Activated CD4-positive, alpha-beta T cell treated with anti-CD3 and anti-CD28 coated beads, Interleukin-2, amount 50 U/mL, for 1 hour (primary cell): ENCODE measurements around the gene NDUFB1.

ENCODE experiments used
- DNase-seq: peaks from one replicate; pipeline ENCODE4 v3.0.0-alpha.2; 2020

Gene NDUFB1

DNA sequence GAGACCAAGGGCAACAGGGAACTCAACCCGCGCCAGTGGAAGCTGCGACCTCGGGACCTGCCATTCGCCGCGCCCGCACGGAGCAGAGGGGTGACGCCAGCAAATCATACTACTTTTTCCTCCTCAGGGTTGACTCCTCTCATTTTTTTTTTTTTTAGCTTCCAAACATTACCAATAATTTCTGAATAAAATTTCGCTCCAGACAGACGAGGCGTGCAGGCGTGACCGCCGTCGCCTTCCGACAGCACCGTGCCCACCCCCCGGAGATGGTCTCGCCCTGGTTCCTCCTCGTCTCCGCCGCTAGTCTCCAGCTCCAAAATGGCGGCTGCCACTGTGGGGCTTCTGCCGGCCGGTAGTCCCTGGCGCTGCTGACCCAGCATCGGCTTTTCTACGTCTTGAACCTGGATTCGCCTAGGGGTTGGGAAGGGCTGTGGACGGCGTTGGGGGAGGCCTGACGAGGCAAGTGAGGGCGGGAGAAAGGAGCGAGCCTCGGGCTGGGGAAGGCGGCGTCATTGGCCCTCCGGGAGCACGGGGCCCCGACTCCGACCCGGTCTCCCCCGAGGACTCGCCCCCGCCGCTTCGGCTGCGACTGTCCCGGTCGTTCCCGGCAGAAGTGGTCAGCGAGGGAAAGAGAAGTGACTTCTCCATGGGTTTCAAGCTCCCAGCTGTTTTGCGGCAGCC lies at the start of gene NDUFB1, which contains the start of gene CPSF2:
TSS of gene NDUFB1 (minus strand) at position 37 of the 681 bp plus-strand sequence. CDS start 4,069 bp downstream, outside the sequence.
TSS of gene CPSF2 (plus strand) at position 300 of the 681 bp plus-strand sequence. CDS start 9,016 bp downstream, outside the sequence.
- peak; percentile 84 for DNase-seq

DNA sequence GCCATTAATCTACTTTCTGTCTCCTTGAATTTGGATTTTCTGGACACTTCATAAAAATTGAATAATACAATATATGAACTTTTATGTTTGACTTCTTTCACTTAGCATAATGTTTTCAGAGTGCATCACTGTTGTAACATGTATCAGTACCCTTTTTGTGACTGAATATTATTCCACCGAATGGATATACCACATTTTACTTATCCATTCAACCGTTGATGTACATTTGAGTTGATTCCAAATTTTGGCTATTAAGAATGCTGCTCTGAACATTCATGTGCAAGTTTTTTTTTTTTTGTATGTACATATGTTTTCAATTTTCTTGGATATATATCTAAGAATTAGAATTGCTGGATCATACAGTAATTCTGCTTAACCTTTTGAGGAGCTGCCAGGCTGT lies 43.5 kb upstream of the NDUFB1 start:
- DNase-seq: no peak

- DNase-seq: no peak
These were observed 40.0 kb upstream of the NDUFB1 start for GRCh38 chr14:92161521-92161920.

DNA sequence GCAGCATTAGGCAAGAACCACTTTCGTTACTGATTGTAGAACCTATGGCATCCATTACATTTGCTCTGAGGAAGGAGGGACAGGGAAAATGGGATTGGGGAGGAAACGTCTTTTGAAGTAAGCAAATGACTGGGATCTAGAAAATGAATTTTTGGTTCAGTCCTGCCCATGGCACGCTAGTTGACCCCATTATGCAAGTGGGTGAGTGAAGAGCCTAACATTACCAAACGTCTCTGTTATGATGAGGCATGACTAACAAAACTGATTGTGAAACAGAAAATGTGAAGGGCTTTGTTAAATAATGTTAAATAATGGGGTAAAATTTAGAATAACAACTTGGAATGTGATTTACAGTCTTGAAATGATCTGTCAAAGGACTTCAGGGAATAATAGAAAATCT lies 39.1 kb upstream of the NDUFB1 start:
- DNase-seq: no peak

DNA sequence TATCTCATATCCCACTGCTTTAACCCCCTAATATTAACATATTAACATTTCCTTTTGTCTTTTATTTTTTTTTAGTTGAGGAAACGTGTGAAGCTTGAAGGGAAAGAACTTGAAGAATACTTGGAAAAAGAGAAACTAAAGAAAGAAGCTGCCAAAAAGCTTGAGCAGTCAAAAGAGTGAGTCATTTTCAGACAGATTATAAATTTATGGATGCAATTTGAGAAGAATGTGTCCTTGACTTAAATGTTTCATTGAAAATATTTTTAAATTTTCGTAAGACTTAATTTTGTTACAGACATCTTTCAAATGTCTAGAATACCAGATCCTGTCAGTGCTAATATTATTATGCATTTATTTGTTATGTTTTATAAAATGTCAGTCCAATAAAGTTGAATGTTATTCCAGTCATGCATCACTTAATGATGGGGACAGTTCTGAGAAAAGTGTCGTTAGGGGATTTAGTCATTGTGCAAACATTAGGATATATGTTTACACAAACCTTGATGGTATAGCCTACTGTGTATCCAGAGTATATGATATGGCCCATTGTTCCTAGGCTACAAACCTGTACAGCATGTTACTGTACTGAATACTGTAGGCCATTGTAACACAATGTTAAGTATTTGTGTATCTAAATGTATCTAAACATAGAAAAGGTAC lies 32.9 kb upstream of the NDUFB1 start:
- DNase-seq: no peak

DNA sequence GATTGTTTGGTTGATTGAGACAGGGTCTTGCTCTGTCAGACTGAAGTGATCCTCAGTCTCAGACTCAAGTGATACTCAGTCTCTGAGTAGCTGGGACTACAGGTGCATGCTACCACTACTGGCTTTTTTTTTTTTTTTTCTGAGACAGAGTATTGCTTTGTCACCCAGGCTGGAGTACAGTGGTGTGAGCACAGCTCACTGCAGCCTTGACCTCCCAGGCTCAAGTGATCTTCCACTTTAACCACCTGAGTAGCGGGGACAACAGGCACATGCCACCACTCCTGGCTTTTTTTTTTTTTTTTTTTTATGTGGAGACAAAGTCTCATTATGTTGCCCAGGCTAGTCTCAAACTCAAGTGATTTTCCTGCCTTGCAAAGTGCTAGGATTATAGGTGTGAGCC lies 32.1 kb upstream of the NDUFB1 start:
- no peak for DNase-seq

DNA sequence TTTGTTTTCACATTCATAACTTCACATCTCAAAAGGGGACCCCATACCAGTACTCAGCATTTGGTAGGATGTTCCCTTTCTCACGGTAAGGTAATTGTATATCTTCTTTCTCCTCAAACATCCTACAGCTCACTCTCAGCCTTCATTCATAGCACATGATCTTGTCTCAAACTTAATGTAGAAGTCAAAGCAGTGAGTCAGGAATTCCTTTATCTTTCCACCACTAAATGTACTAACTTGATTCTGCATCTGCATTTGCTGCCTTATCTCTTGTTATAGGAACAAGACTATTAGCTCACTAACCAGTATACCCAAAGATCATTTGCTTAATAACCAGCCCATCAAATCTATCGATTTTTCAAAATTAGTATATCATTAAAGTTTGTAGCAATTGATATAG lies 23.2 kb upstream of the NDUFB1 start:
- no peak for DNase-seq

GRCh38 chr14:92143962-92144361 lies 22.5 kb upstream of the NDUFB1 start:
- DNase-seq: no peak

DNA sequence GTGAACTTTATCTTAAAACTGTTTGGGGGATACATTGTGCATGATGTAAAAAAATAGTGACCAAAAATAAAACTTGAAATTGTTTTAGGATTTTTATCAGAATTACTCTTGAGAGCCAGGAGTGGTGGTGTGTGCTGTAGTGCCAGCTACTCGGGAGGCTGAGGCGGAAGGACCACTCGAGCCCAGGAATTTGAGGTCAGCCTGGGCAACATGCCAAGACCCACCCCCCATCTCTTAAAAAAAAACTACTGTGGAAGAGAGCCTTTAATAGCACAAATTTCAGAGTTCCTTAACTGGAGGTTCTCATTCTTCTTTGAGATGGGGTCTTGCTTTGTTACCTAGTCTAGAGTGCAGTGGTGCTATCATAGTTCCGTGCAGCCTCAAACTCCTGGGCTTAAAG lies 21.8 kb upstream of the NDUFB1 start:
- DNase-seq: no peak

DNA sequence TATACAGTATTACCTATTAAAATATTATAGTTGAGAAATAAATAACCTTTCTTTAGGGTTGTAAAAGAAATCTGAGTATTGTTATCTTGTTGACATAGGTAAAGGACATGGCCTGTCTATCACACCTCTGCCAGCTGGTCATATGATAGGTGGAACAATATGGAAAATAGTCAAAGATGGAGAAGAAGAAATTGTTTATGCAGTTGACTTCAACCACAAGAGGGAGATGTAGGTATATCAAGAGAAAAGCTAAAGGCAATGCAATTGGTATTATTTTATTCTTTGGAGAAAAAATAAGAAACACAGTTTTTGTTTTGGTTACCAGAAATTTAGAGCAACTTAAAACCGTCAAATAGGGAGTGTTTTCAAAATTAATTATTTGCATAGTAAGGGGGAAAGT lies 13.8 kb upstream of the NDUFB1 start:
- DNase-seq: no peak

- no peak for DNase-seq
These were observed 12.9 kb upstream of the NDUFB1 start for GRCh38 chr14:92134456-92134855.

DNA sequence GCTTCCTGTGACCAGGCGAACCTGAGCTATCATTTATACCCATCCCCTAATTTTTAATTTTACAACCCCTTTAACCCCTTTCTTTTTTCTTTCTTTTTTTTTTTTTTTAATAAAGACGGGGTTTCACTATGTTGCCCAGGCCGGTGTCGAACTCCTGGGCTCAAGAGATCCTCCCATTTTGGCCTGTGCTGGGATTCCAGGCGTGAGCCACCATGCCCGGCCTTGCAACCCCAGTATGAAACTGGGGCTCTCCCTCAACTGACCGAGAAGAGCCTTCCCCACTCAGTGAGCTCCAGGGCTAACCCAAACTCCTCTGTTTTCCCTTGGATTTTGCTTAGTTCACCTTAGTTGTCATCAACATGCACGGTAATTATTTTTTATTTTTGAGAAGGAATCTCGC lies 1.3 kb upstream of the NDUFB1 start:
- no peak for DNase-seq

- peak; percentile 12 for DNase-seq
These were observed 808 bp upstream of the NDUFB1 start for GRCh38 chr14:92122351-92122677.

- peak; percentile 9 for DNase-seq
These were observed 268 bp downstream of the NDUFB1 start for GRCh38 chr14:92121207-92121669.

DNA sequence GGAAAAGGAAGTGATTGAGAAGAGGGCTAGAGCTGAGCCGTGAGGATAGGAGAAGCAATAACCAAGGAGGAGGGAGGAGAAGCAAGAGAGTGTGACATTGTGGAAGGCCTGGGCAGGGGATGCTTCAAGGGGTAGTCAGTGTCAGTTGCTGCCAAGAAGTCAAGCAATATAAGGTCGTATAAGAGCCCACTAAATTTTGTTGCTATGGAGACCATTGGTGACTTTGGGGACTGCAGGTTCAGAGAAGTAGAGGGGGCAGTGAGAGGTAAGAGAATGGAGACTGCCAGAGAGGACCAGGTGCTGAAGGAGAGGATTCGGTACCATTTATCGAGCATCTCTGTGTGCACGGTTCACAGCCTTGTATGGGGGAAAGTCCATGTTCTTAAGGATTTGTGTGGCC lies 12.0 kb downstream of the NDUFB1 start:
- no peak for DNase-seq

- no peak for DNase-seq
These were observed 12.9 kb downstream of the NDUFB1 start for GRCh38 chr14:92108345-92109254.

GRCh38 chr14:92106143-92106926 lies 15.2 kb downstream of the NDUFB1 start, which contains the start of gene ATXN3:
ATXN3 (minus strand) TSS chr14:92106582; CDS start chr14:92106552, 30 bp downstream.
- peak; percentile 93 for DNase-seq

GRCh38 chr14:92105893-92106142 lies 15.7 kb downstream of the NDUFB1 start:
- no peak for DNase-seq

- DNase-seq: no peak
These were observed 16.2 kb downstream of the NDUFB1 start for GRCh38 chr14:92105073-92105892.

GRCh38 chr14:92103363-92103989 lies 18.0 kb downstream of the NDUFB1 start:
- DNase-seq: no peak

DNA sequence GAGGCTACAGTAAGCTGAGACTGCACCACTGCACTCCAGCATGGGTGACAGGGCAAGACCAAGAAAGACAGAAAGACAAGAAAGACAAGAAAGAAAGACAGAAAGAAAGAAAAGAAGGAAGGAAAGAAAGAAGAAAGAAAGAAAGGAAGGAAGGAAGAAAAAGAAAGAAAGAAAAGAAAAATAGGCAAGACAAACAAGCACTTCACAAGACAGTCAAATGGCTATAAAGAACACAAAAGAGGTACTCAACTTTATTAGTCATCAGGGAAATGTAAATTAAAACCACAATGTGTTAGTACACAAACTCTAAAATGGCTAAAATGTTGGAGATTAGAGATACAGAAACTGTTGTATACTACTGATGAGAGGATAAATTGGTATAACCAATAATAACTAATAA lies 21.7 kb downstream of the NDUFB1 start:
- no peak for DNase-seq
